ENCODE data around the gene CASQ1. TPM values are rescaled to one million over a fixed set of nuclear protein-coding genes. Genes with fewer than 3 reads are reported as not detected.

CASQ1 gene
- total and polyA plus RNA-seq, 3 experiments from 2014 or later, result not detected

- DNase-seq, result no peak
- Histone ChIP-seq H3K27ac (ENCODE audit: low read depth, low read length) (no peak overlapping the region), H3K4me1 (ENCODE audit: insufficient read depth, low read length) (no peaks in the 10 kb centered on the region), H3K36me3 (ENCODE audit: insufficient read depth, low read length) (peaks cover 78% of the 10 kb centered on the region), H3K9me3 (ENCODE audit: low read length) (no peaks in the 10 kb centered on the region), H3K4me3 (ENCODE audit: low read length) (no peak overlapping the region), H3K27me3 (ENCODE audit: insufficient read depth, low read length, poor library complexity, severe bottlenecking) (no peaks in the 10 kb centered on the region)
- CTCF ChIA-PET, result interaction anchor here (0.7 kb wide), 1 partner anchor 67 kb away, joined by 3 read pairs; no protein-coding TSS in a partner anchor
- H3K9me3 Mint-ChIP-seq, result no peaks in the 10 kb centered on the region
- H3K27me3 Mint-ChIP-seq, result no peaks in the 10 kb centered on the region
- POLR2A ChIA-PET, result no interaction called here
- peaks cover 4 to 29% (median 16%) of the 10 kb centered on the region in 3 donors for H3K36me3 Mint-ChIP-seq
- H3K4me3 Mint-ChIP-seq, result no peak overlapping the region
- H3K27ac Mint-ChIP-seq, result peak overlapping the region in 1 of 8 donors; percentile 57
- H3K4me1 Mint-ChIP-seq, result no peaks in the 10 kb centered on the region
These were observed 34.2 kb downstream of the CASQ1 start for GRCh38 chr1:160224606-160225005.

- Mint-ChIP-seq H3K27ac (peak overlapping the region in 1 of 8 donors; percentile 50), H3K9me3 (no peaks in the 10 kb centered on the region), H3K4me3 (no peak overlapping the region), H3K36me3 (peaks cover 4 to 25% (median 23%) of the 10 kb centered on the region in 3 donors), H3K27me3 (no peaks in the 10 kb centered on the region), H3K4me1 (no peaks in the 10 kb centered on the region)
- Histone ChIP-seq H3K9me3 (ENCODE audit: low read length) (no peaks in the 10 kb centered on the region), H3K4me1 (ENCODE audit: insufficient read depth, low read length) (no peaks in the 10 kb centered on the region), H3K27me3 (ENCODE audit: insufficient read depth, low read length, poor library complexity, severe bottlenecking) (no peaks in the 10 kb centered on the region), H3K36me3 (ENCODE audit: insufficient read depth, low read length) (peaks cover 79% of the 10 kb centered on the region), H3K4me3 (ENCODE audit: low read length) (no peak overlapping the region), H3K27ac (ENCODE audit: low read depth, low read length) (no peak overlapping the region)
- no peak for DNase-seq
- ChIA-PET CTCF (interaction anchor here (0.7 kb wide), 1 partner anchor 66 kb away, joined by 3 read pairs; no protein-coding TSS in a partner anchor), POLR2A (no interaction called here)
These were observed 35.0 kb downstream of the CASQ1 start for GRCh38 chr1:160225345-160225744.

- Mint-ChIP-seq H3K4me3 (no peak overlapping the region), H3K4me1 (no peaks in the 10 kb centered on the region), H3K36me3 (peaks cover 4 to 36% (median 29%) of the 10 kb centered on the region in 3 donors), H3K9me3 (no peaks in the 10 kb centered on the region), H3K27ac (no peak overlapping the region), H3K27me3 (no peaks in the 10 kb centered on the region)
- Histone ChIP-seq H3K36me3 (ENCODE audit: insufficient read depth, low read length) (peaks cover 82% of the 10 kb centered on the region), H3K4me3 (ENCODE audit: low read length) (no peak overlapping the region), H3K9me3 (ENCODE audit: low read length) (no peaks in the 10 kb centered on the region), H3K27ac (ENCODE audit: low read depth, low read length) (no peak overlapping the region), H3K27me3 (ENCODE audit: insufficient read depth, low read length, poor library complexity, severe bottlenecking) (no peaks in the 10 kb centered on the region), H3K4me1 (ENCODE audit: insufficient read depth, low read length) (no peaks in the 10 kb centered on the region)
- CTCF ChIA-PET, result no interaction called here
- POLR2A ChIA-PET, result no interaction called here
- DNase-seq, result no peak
These were observed 36.2 kb downstream of the CASQ1 start for GRCh38 chr1:160226623-160227022.

GRCh38 chr1:160227034-160227433 lies 36.7 kb downstream of the CASQ1 start:
- H3K4me1 Mint-ChIP-seq, result no peaks in the 10 kb centered on the region
- Histone ChIP-seq H3K4me1 (ENCODE audit: insufficient read depth, low read length) (no peaks in the 10 kb centered on the region), H3K9me3 (ENCODE audit: low read length) (no peaks in the 10 kb centered on the region), H3K4me3 (ENCODE audit: low read length) (no peak overlapping the region), H3K36me3 (ENCODE audit: insufficient read depth, low read length) (peaks cover 86% of the 10 kb centered on the region), H3K27me3 (ENCODE audit: insufficient read depth, low read length, poor library complexity, severe bottlenecking) (no peaks in the 10 kb centered on the region), H3K27ac (ENCODE audit: low read depth, low read length) (no peak overlapping the region)
- CTCF ChIA-PET, result no interaction called here
- no peak for DNase-seq
- peaks cover 2 to 38% (median 26%) of the 10 kb centered on the region in 3 donors for H3K36me3 Mint-ChIP-seq
- H3K27ac Mint-ChIP-seq, result peak overlapping the region in 1 of 8 donors; percentile 23
- no peak overlapping the region for H3K4me3 Mint-ChIP-seq
- no peaks in the 10 kb centered on the region for H3K9me3 Mint-ChIP-seq
- POLR2A ChIA-PET, result no interaction called here
- no peaks in the 10 kb centered on the region for H3K27me3 Mint-ChIP-seq

GRCh38 chr1:160227561-160227960 lies 37.2 kb downstream of the CASQ1 start:
- Histone ChIP-seq H3K9me3 (ENCODE audit: low read length) (no peaks in the 10 kb centered on the region), H3K36me3 (ENCODE audit: insufficient read depth, low read length) (peaks cover 81% of the 10 kb centered on the region), H3K27ac (ENCODE audit: low read depth, low read length) (no peak overlapping the region), H3K4me1 (ENCODE audit: insufficient read depth, low read length) (no peaks in the 10 kb centered on the region), H3K27me3 (ENCODE audit: insufficient read depth, low read length, poor library complexity, severe bottlenecking) (no peaks in the 10 kb centered on the region), H3K4me3 (ENCODE audit: low read length) (no peak overlapping the region)
- CTCF ChIA-PET, result interaction anchor here (1.5 to 1.6 kb wide), 2 partner anchors 24 to 142 kb away, joined by 4 to 7 read pairs; no protein-coding TSS in a partner anchor
- Mint-ChIP-seq H3K36me3 (peaks cover 0 to 40% (median 22%) of the 10 kb centered on the region in 3 donors), H3K9me3 (no peaks in the 10 kb centered on the region), H3K4me3 (no peak overlapping the region), H3K27ac (no peak overlapping the region), H3K4me1 (no peaks in the 10 kb centered on the region), H3K27me3 (no peaks in the 10 kb centered on the region)
- DNase-seq, result no peak
- POLR2A ChIA-PET, result no interaction called here

GRCh38 chr1:160228431-160228830 lies 38.1 kb downstream of the CASQ1 start:
- ChIA-PET POLR2A (interaction anchor here (0.6 kb wide), 1 partner anchor 23 kb away, joined by 3 read pairs; no protein-coding TSS in a partner anchor), CTCF (interaction anchor here (1.5 to 1.6 kb wide), 3 partner anchors 23 to 143 kb away, joined by 4 to 7 read pairs (median 7); no protein-coding TSS in a partner anchor)
- Histone ChIP-seq H3K9me3 (ENCODE audit: low read length) (no peaks in the 10 kb centered on the region), H3K4me3 (ENCODE audit: low read length) (no peak overlapping the region), H3K27me3 (ENCODE audit: insufficient read depth, low read length, poor library complexity, severe bottlenecking) (no peaks in the 10 kb centered on the region), H3K27ac (ENCODE audit: low read depth, low read length) (no peak overlapping the region), H3K36me3 (ENCODE audit: insufficient read depth, low read length) (peaks cover 72% of the 10 kb centered on the region), H3K4me1 (ENCODE audit: insufficient read depth, low read length) (no peaks in the 10 kb centered on the region)
- DNase-seq, result no peak
- H3K27me3 Mint-ChIP-seq, result no peaks in the 10 kb centered on the region
- H3K27ac Mint-ChIP-seq, result peak overlapping the region in 2 of 8 donors; percentile 19 to 54
- peaks cover 0 to 48% (median 18%) of the 10 kb centered on the region in 3 donors for H3K36me3 Mint-ChIP-seq
- no peak overlapping the region for H3K4me3 Mint-ChIP-seq
- peaks cover 1 to 8% (median 8%) of the 10 kb centered on the region in 3 donors for H3K4me1 Mint-ChIP-seq
- no peaks in the 10 kb centered on the region for H3K9me3 Mint-ChIP-seq

- Mint-ChIP-seq H3K27ac (peak overlapping the region in 4 of 8 donors; percentile 25 to 78 (median 56)), H3K36me3 (peaks cover 7 to 84% (median 20%) of the 10 kb centered on the region in 3 donors), H3K9me3 (no peaks in the 10 kb centered on the region), H3K4me3 (no peak overlapping the region), H3K4me1 (peaks cover 10 to 23% (median 20%) of the 10 kb centered on the region in 3 donors), H3K27me3 (no peaks in the 10 kb centered on the region)
- DNase-seq, result no peak
- Histone ChIP-seq H3K9me3 (ENCODE audit: low read length) (no peaks in the 10 kb centered on the region), H3K4me3 (ENCODE audit: low read length) (no peak overlapping the region), H3K36me3 (ENCODE audit: insufficient read depth, low read length) (peaks cover 54% of the 10 kb centered on the region), H3K27me3 (ENCODE audit: insufficient read depth, low read length, poor library complexity, severe bottlenecking) (no peaks in the 10 kb centered on the region), H3K4me1 (ENCODE audit: insufficient read depth, low read length) (no peaks in the 10 kb centered on the region), H3K27ac (ENCODE audit: low read depth, low read length) (no peak overlapping the region)
- POLR2A ChIA-PET, result no interaction called here
- CTCF ChIA-PET, result interaction anchor here (1.1 kb wide), 1 partner anchor 19 kb away, joined by 5 read pairs; no protein-coding TSS in a partner anchor
These were observed 42.5 kb downstream of the CASQ1 start for GRCh38 chr1:160232911-160233310.

GRCh38 chr1:160236806-160237205 lies 46.4 kb downstream of the CASQ1 start:
- Histone ChIP-seq H3K36me3 (ENCODE audit: insufficient read depth, low read length) (peaks cover 46% of the 10 kb centered on the region), H3K4me3 (ENCODE audit: low read length) (no peak overlapping the region), H3K27ac (ENCODE audit: low read depth, low read length) (no peak overlapping the region), H3K9me3 (ENCODE audit: low read length) (no peaks in the 10 kb centered on the region), H3K27me3 (ENCODE audit: insufficient read depth, low read length, poor library complexity, severe bottlenecking) (no peaks in the 10 kb centered on the region), H3K4me1 (ENCODE audit: insufficient read depth, low read length) (no peaks in the 10 kb centered on the region)
- peak overlapping the region in 2 of 8 donors; percentile 31 to 75 for H3K27ac Mint-ChIP-seq
- ChIA-PET CTCF (no interaction called here), POLR2A (no interaction called here)
- no peaks in the 10 kb centered on the region for H3K27me3 Mint-ChIP-seq
- no peak for DNase-seq
- peaks cover 16 to 82% (median 22%) of the 10 kb centered on the region in 3 donors for H3K36me3 Mint-ChIP-seq
- no peak overlapping the region for H3K4me3 Mint-ChIP-seq
- H3K9me3 Mint-ChIP-seq, result no peaks in the 10 kb centered on the region
- peaks cover 12 to 33% (median 20%) of the 10 kb centered on the region in 3 donors for H3K4me1 Mint-ChIP-seq
